Erythroblast (primary cell): ENCODE results near the gene SCNN1B.

Experiments used
- GATA1 ChIP-seq: IDR thresholded peaks from 2 replicates; pipeline ENCODE4 v1.6.1; 2011; ENCODE audit warnings: low read depth, mild to moderate bottlenecking, control low read depth, low read length, moderate library complexity
- POLR2A ChIP-seq: IDR thresholded peaks from 2 replicates; pipeline ENCODE4 v1.6.1; 2011; ENCODE audit warnings: mild to moderate bottlenecking, low read length

- TF ChIP-seq POLR2A (no peak), GATA1 (no peak)
Measured at GRCh38 chr16:23293016-23293415, 9.1 kb upstream of the SCNN1B start.
